ENCODE measurements around the gene ZNF296.

The ZNF296 gene

DNA sequence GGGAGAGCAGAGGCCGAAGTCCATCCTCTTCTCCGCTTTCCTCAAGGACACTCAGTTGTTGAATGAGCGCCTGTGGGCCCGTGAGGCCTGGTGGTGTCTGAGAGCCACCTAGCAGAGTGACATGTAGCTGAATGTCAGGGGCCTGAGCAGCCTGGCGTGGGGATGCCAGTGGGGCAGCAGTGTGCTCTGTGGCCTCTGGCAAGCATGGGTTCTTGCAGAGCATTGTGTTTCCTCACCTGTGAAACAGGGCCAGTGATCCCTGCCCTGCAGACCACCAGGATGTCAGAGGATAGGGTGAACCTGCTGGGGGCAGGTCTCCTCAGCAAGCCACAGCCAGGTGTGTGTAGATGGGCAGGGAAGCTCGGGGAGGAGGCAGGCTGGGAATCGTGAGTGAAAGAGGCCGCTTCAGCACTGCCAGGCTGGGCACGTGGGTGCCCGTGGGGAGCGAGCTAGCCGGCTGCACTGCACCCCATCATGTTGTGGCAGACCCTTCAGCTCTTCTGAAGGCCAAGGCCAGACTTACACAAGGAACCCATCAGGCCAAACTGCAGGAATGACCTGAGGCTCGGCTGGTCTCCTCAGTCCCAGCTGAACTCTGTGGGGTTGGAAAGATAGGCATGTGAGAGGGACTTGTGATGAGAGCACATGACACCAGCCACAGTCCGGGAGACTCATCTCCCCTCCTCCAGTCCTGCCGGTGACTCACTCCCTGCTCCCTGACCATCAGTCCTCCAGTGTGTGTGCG is 21.7 kb upstream of the ZNF296 start:
- Histone ChIP-seq H3K9me3 (replicated peaks in 1 of 2; ENCODE audit: control insufficient read depth in 2 of 2, insufficient read depth in 1 of 2, low read depth in 1 of 2, low read length in 2 of 2) (no peaks in the 10 kb centered on the region), H3K27me3 (ENCODE audit: control insufficient read depth in 3 of 3, insufficient read depth in 3 of 3, low read depth in 1 of 3, low read length in 3 of 3) (no peaks in the 10 kb centered on the region), H4K8ac (ENCODE audit: low read depth, low read length) (no peak overlapping the region), H2BK12ac (ENCODE audit: low read length) (no peak overlapping the region), H4K91ac (ENCODE audit: low read depth, low read length, poor library complexity) (no peak overlapping the region), H2AFZ (ENCODE audit: low read length) (no peak overlapping the region), H3K4me2 (ENCODE audit: insufficient read depth, low read length, poor library complexity, severe bottlenecking) (no peak overlapping the region), H3K14ac (ENCODE audit: low read length) (no peak overlapping the region), H3K23ac (ENCODE audit: low read depth, low read length, poor library complexity) (no peak overlapping the region), H3K79me1 (ENCODE audit: low read depth, low read length) (peaks cover 20% of the 10 kb centered on the region), H3K18ac (ENCODE audit: low read length) (no peak overlapping the region), H3K9ac (ENCODE audit: low read depth, low read length, poor library complexity) (peak overlapping the region; percentile 0), H3K4ac (ENCODE audit: low read length) (no peak overlapping the region), H3K4me3 (ENCODE audit: low read length in 2 of 2) (no peak overlapping the region), H2BK5ac (ENCODE audit: low read length) (no peak overlapping the region), H2AK5ac (ENCODE audit: low read depth, low read length) (no peak overlapping the region), H3K36me3 (replicated peaks in 1 of 2; ENCODE audit: control insufficient read depth in 2 of 2, insufficient read depth in 2 of 2, low read length in 2 of 2) (peaks cover 5 to 16% of the 10 kb centered on the region in 2 donors), H3K27ac (replicated peaks; ENCODE audit: low read length) (no peak overlapping the region), H2BK15ac (ENCODE audit: low read length) (no peak overlapping the region), H3K4me1 (ENCODE audit: control insufficient read depth in 2 of 2, insufficient read depth in 1 of 2, low read depth in 1 of 2, low read length in 2 of 2) (peaks cover 24 to 52% of the 10 kb centered on the region in 2 donors), H2BK120ac (ENCODE audit: low read depth, low read length) (no peak overlapping the region)
- WGBS, 2 donors (ENCODE audit: extremely low coverage in 2 of 2, insufficient read length in 2 of 2, insufficient replicate concordance in 1 of 2) = no CpG with 5 or more reads among the region's 16 CpGs
- no peak for DNase-seq (ENCODE audit: low spot score)

DNA sequence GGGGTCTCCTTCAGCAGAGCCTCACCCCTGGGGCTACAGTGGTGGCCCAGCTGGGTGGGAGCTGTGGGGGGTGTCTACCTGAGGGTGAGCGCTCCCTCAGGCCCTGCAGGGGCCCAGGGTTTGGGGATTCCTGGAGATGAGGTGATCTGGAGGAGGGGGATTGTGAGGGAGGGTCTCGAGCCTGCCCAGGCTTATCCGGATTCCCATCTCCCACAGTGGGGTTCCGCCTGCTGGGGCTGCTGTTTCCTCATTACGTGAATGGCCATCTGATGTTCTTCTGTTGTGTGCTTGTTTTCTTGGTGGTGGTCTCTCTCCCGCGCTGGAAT is 21.1 kb upstream of the ZNF296 start:
- DNase-seq (ENCODE audit: low spot score) = no peak
- Histone ChIP-seq H3K23ac (ENCODE audit: low read depth, low read length, poor library complexity) (no peak overlapping the region), H3K79me1 (ENCODE audit: low read depth, low read length) (peaks cover 16% of the 10 kb centered on the region), H3K27ac (replicated peaks; ENCODE audit: low read length) (no peak overlapping the region), H3K4me3 (ENCODE audit: low read length in 2 of 2) (no peak overlapping the region), H2BK15ac (ENCODE audit: low read length) (no peak overlapping the region), H2BK12ac (ENCODE audit: low read length) (no peak overlapping the region), H3K4me2 (ENCODE audit: insufficient read depth, low read length, poor library complexity, severe bottlenecking) (no peak overlapping the region), H2BK5ac (ENCODE audit: low read length) (no peak overlapping the region), H2BK120ac (ENCODE audit: low read depth, low read length) (no peak overlapping the region), H2AFZ (ENCODE audit: low read length) (no peak overlapping the region), H3K9ac (ENCODE audit: low read depth, low read length, poor library complexity) (no peak overlapping the region), H4K8ac (ENCODE audit: low read depth, low read length) (no peak overlapping the region), H3K36me3 (replicated peaks in 1 of 2; ENCODE audit: control insufficient read depth in 2 of 2, insufficient read depth in 2 of 2, low read length in 2 of 2) (peaks cover 5 to 16% of the 10 kb centered on the region in 2 donors), H3K4ac (ENCODE audit: low read length) (no peak overlapping the region), H3K18ac (ENCODE audit: low read length) (no peak overlapping the region), H4K91ac (ENCODE audit: low read depth, low read length, poor library complexity) (no peak overlapping the region), H3K14ac (ENCODE audit: low read length) (no peak overlapping the region), H3K9me3 (replicated peaks in 1 of 2; ENCODE audit: control insufficient read depth in 2 of 2, insufficient read depth in 1 of 2, low read depth in 1 of 2, low read length in 2 of 2) (no peaks in the 10 kb centered on the region), H2AK5ac (ENCODE audit: low read depth, low read length) (no peak overlapping the region), H3K27me3 (ENCODE audit: control insufficient read depth in 3 of 3, insufficient read depth in 3 of 3, low read depth in 1 of 3, low read length in 3 of 3) (no peaks in the 10 kb centered on the region), H3K4me1 (ENCODE audit: control insufficient read depth in 2 of 2, insufficient read depth in 1 of 2, low read depth in 1 of 2, low read length in 2 of 2) (peaks cover 19 to 51% of the 10 kb centered on the region in 2 donors)
- WGBS, 2 donors (ENCODE audit: extremely low coverage in 2 of 2, insufficient read length in 2 of 2, insufficient replicate concordance in 1 of 2) = no CpG with 5 or more reads among the region's 7 CpGs

DNA sequence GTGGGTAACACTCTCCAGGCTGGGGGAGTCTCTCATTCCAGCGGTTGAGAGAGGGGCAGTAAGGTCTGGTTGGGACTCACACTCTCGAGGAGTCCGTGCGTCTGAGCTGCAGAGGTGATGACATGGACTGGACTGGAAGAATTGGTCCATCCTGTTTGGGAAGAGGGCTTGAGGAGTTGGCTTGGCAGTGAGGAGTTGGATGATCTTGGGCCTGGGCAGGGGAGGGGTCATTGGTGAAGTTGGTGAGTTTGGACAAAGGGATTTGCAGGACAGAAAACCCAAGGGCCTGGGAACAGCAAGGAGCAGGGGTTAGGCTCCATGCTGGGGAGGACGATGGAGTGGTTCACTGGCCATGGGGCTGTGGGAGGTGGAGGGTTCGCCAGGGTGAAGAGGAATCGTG is 20.4 kb upstream of the ZNF296 start:
- Histone ChIP-seq H3K4me1 (ENCODE audit: control insufficient read depth in 2 of 2, insufficient read depth in 1 of 2, low read depth in 1 of 2, low read length in 2 of 2) (peaks cover 18 to 51% of the 10 kb centered on the region in 2 donors), H3K79me1 (ENCODE audit: low read depth, low read length) (peaks cover 14% of the 10 kb centered on the region), H2BK5ac (ENCODE audit: low read length) (no peak overlapping the region), H2BK12ac (ENCODE audit: low read length) (no peak overlapping the region), H3K27ac (replicated peaks; ENCODE audit: low read length) (no peak overlapping the region), H4K8ac (ENCODE audit: low read depth, low read length) (no peak overlapping the region), H3K36me3 (replicated peaks in 1 of 2; ENCODE audit: control insufficient read depth in 2 of 2, insufficient read depth in 2 of 2, low read length in 2 of 2) (peaks cover 5 to 16% of the 10 kb centered on the region in 2 donors), H2BK15ac (ENCODE audit: low read length) (no peak overlapping the region), H3K18ac (ENCODE audit: low read length) (no peak overlapping the region), H3K9me3 (replicated peaks in 1 of 2; ENCODE audit: control insufficient read depth in 2 of 2, insufficient read depth in 1 of 2, low read depth in 1 of 2, low read length in 2 of 2) (no peaks in the 10 kb centered on the region), H2BK120ac (ENCODE audit: low read depth, low read length) (no peak overlapping the region), H3K27me3 (ENCODE audit: control insufficient read depth in 3 of 3, insufficient read depth in 3 of 3, low read depth in 1 of 3, low read length in 3 of 3) (no peaks in the 10 kb centered on the region), H3K4me2 (ENCODE audit: insufficient read depth, low read length, poor library complexity, severe bottlenecking) (no peak overlapping the region), H2AK5ac (ENCODE audit: low read depth, low read length) (no peak overlapping the region), H2AFZ (ENCODE audit: low read length) (no peak overlapping the region), H3K4ac (ENCODE audit: low read length) (no peak overlapping the region), H4K91ac (ENCODE audit: low read depth, low read length, poor library complexity) (no peak overlapping the region), H3K14ac (ENCODE audit: low read length) (no peak overlapping the region), H3K23ac (ENCODE audit: low read depth, low read length, poor library complexity) (no peak overlapping the region), H3K4me3 (ENCODE audit: low read length in 2 of 2) (peak overlapping the region in 1 of 2 donors; percentile 15), H3K9ac (ENCODE audit: low read depth, low read length, poor library complexity) (no peak overlapping the region)
- no peak for DNase-seq (ENCODE audit: low spot score)
- no CpG with 5 or more reads among the region's 7 CpGs for WGBS, 2 donors (ENCODE audit: extremely low coverage in 2 of 2, insufficient read length in 2 of 2, insufficient replicate concordance in 1 of 2)

DNA sequence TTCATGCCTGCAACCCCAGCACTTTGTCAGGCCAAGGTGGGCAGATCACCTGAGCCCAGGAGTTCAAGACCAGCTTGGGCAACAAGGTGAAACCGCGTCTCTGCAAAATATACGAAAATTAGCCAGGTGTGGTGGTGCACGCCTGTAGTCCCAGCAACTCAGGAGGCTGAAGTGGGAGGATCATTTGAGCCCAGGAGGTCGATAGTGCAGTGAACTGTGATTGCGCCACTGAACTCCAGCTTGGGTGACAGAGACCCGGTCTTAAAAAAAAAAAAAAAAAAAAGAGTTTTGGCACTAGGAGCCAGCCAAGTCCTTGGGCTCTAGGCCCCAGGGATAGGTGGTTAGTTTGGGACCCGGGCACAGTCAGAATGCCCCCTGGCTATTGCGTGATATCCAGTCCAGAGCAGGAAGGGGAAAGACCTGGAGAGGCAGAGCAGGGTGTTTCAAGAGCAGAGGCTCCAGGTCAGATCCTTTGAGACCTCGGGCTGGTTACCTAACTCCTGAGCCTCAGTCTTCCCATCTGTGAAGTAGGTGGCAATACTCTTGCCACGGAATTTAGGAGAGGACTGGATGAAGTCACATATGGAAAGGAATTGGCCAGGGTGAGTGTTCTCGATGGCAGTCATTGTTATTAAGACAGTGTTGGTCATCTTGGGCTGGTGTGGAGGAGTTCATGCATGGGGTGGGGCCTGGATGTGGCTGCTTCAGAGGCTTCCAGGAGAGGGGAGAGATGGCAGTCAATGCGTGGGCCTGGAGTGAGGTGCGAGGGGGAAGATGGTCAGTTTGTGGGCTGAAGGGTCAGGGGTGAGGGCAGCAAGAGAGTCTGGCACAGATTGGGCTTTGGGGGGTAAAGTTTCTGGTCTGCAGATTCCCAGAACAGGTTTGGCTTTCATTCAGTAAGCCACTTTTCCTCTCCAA is 19.5 kb upstream of the ZNF296 start:
- Histone ChIP-seq H3K27ac (replicated peaks; ENCODE audit: low read length) (no peak overlapping the region), H2BK120ac (ENCODE audit: low read depth, low read length) (no peak overlapping the region), H4K91ac (ENCODE audit: low read depth, low read length, poor library complexity) (no peak overlapping the region), H2BK15ac (ENCODE audit: low read length) (no peak overlapping the region), H3K4ac (ENCODE audit: low read length) (no peak overlapping the region), H3K4me3 (ENCODE audit: low read length in 2 of 2) (no peak overlapping the region), H3K4me2 (ENCODE audit: insufficient read depth, low read length, poor library complexity, severe bottlenecking) (no peak overlapping the region), H2BK12ac (ENCODE audit: low read length) (no peak overlapping the region), H3K4me1 (ENCODE audit: control insufficient read depth in 2 of 2, insufficient read depth in 1 of 2, low read depth in 1 of 2, low read length in 2 of 2) (peaks cover 21 to 47% of the 10 kb centered on the region in 2 donors), H2AK5ac (ENCODE audit: low read depth, low read length) (no peak overlapping the region), H3K14ac (ENCODE audit: low read length) (no peak overlapping the region), H3K9ac (ENCODE audit: low read depth, low read length, poor library complexity) (peak overlapping the region; percentile 6), H4K8ac (ENCODE audit: low read depth, low read length) (no peak overlapping the region), H2BK5ac (ENCODE audit: low read length) (no peak overlapping the region), H3K36me3 (replicated peaks in 1 of 2; ENCODE audit: control insufficient read depth in 2 of 2, insufficient read depth in 2 of 2, low read length in 2 of 2) (peaks cover 5 to 20% of the 10 kb centered on the region in 2 donors), H3K9me3 (replicated peaks in 1 of 2; ENCODE audit: control insufficient read depth in 2 of 2, insufficient read depth in 1 of 2, low read depth in 1 of 2, low read length in 2 of 2) (no peaks in the 10 kb centered on the region), H2AFZ (ENCODE audit: low read length) (no peak overlapping the region), H3K18ac (ENCODE audit: low read length) (no peak overlapping the region), H3K79me1 (ENCODE audit: low read depth, low read length) (peaks cover 14% of the 10 kb centered on the region), H3K23ac (ENCODE audit: low read depth, low read length, poor library complexity) (no peak overlapping the region), H3K27me3 (ENCODE audit: control insufficient read depth in 3 of 3, insufficient read depth in 3 of 3, low read depth in 1 of 3, low read length in 3 of 3) (no peaks in the 10 kb centered on the region)
- no CpG with 5 or more reads among the region's 14 CpGs for WGBS, 2 donors (ENCODE audit: extremely low coverage in 2 of 2, insufficient read length in 2 of 2, insufficient replicate concordance in 1 of 2)
- DNase-seq (ENCODE audit: low spot score) = no peak
